Measurements from ENCODE around the gene TYK2.
A peak's percentile ranks its signal among the peaks of the same experiment; 100 is the strongest.

TYK2 gene

GRCh38 chr19:10317045-10317856 is 63.1 kb downstream of the TYK2 start:
- no peak for DNase-seq (ENCODE audit: low read depth)
- Histone ChIP-seq H3K9me3 (ENCODE audit: control insufficient read depth, low read length) (no peaks in the 10 kb centered on the region), H3K27me3 (replicated peaks; ENCODE audit: control insufficient read depth, insufficient read depth, low read length) (no peaks in the 10 kb centered on the region), H3K4me3 (ENCODE audit: low read length) (no peak overlapping the region), H3K4me1 (ENCODE audit: control insufficient read depth, insufficient read depth, low read length) (no peaks in the 10 kb centered on the region), H3K36me3 (ENCODE audit: control insufficient read depth, insufficient read depth, low read length, severe bottlenecking) (peaks cover 33% of the 10 kb centered on the region), H3K9ac (ENCODE audit: low read length) (no peak overlapping the region)

GRCh38 chr19:10316229-10317044 is 63.9 kb downstream of the TYK2 start:
- Histone ChIP-seq H3K36me3 (ENCODE audit: control insufficient read depth, insufficient read depth, low read length, severe bottlenecking) (peaks cover 25% of the 10 kb centered on the region), H3K4me3 (ENCODE audit: low read length) (peak overlapping the region; percentile 93), H3K4me1 (ENCODE audit: control insufficient read depth, insufficient read depth, low read length) (no peaks in the 10 kb centered on the region), H3K27me3 (replicated peaks; ENCODE audit: control insufficient read depth, insufficient read depth, low read length) (no peaks in the 10 kb centered on the region), H3K9me3 (ENCODE audit: control insufficient read depth, low read length) (no peaks in the 10 kb centered on the region), H3K9ac (ENCODE audit: low read length) (peak overlapping the region; percentile 88)
- DNase-seq (ENCODE audit: low read depth) = no peak

GRCh38 chr19:10315335-10316214 is 64.8 kb downstream of the TYK2 start, which contains the start of gene FDX2:
TSS of gene FDX2 (minus strand) at chr19:10316015. CDS start at chr19:10315996, 19 bp downstream.
- peak within 1 kb of the TSS; percentile 93 for H3K4me3 ChIP-seq (ENCODE audit: low read length)
- H3K27me3 ChIP-seq (replicated peaks; ENCODE audit: control insufficient read depth, insufficient read depth, low read length) = no peaks in the 10 kb centered on the region
- H3K9ac ChIP-seq (ENCODE audit: low read length) = peak within 1 kb of the TSS; percentile 88
- no peaks in the 10 kb centered on the region for H3K4me1 ChIP-seq (ENCODE audit: control insufficient read depth, insufficient read depth, low read length)
- H3K9me3 ChIP-seq (ENCODE audit: control insufficient read depth, low read length) = no peaks in the 10 kb centered on the region
- H3K36me3 ChIP-seq (ENCODE audit: control insufficient read depth, insufficient read depth, low read length, severe bottlenecking) = peaks cover 22% of the 10 kb centered on the region
- DNase-seq (ENCODE audit: low read depth) = peak; percentile 93

- DNase-seq (ENCODE audit: low read depth) = no peak
- Histone ChIP-seq H3K9ac (ENCODE audit: low read length) (no peak within 1 kb of the TSS), H3K4me1 (ENCODE audit: control insufficient read depth, insufficient read depth, low read length) (no peaks in the 10 kb centered on the region), H3K9me3 (ENCODE audit: control insufficient read depth, low read length) (no peaks in the 10 kb centered on the region), H3K27me3 (replicated peaks; ENCODE audit: control insufficient read depth, insufficient read depth, low read length) (no peaks in the 10 kb centered on the region), H3K4me3 (ENCODE audit: low read length) (no peak within 1 kb of the TSS), H3K36me3 (ENCODE audit: control insufficient read depth, insufficient read depth, low read length, severe bottlenecking) (peaks cover 5% of the 10 kb centered on the region)
These were observed 70.9 kb downstream of the TYK2 start, which contains the start of gene ZGLP1 for GRCh38 chr19:10309423-10309822. TSS of gene ZGLP1 (minus strand) at chr19:10309815.

- no peaks in the 10 kb centered on the region for H3K4me1 ChIP-seq (ENCODE audit: control insufficient read depth, insufficient read depth, low read length)
- H3K27me3 ChIP-seq (replicated peaks; ENCODE audit: control insufficient read depth, insufficient read depth, low read length) = peaks cover under 1% of the 10 kb centered on the region
- H3K9me3 ChIP-seq (ENCODE audit: control insufficient read depth, low read length) = no peaks in the 10 kb centered on the region
- no peak for DNase-seq (ENCODE audit: low read depth)
- peaks cover 5% of the 10 kb centered on the region for H3K36me3 ChIP-seq (ENCODE audit: control insufficient read depth, insufficient read depth, low read length, severe bottlenecking)
- no peak overlapping the region for H3K9ac ChIP-seq (ENCODE audit: low read length)
- no peak overlapping the region for H3K4me3 ChIP-seq (ENCODE audit: low read length)
These were observed 74.0 kb downstream of the TYK2 start for GRCh38 chr19:10306327-10306726.

- H3K36me3 ChIP-seq (ENCODE audit: control insufficient read depth, insufficient read depth, low read length, severe bottlenecking) = peaks cover 4% of the 10 kb centered on the region
- peak; percentile 47 for DNase-seq (ENCODE audit: low read depth)
- no peak overlapping the region for H3K4me3 ChIP-seq (ENCODE audit: low read length)
- no peak overlapping the region for H3K9ac ChIP-seq (ENCODE audit: low read length)
- no peaks in the 10 kb centered on the region for H3K9me3 ChIP-seq (ENCODE audit: control insufficient read depth, low read length)
- peaks cover 3% of the 10 kb centered on the region for H3K27me3 ChIP-seq (replicated peaks; ENCODE audit: control insufficient read depth, insufficient read depth, low read length)
- no peaks in the 10 kb centered on the region for H3K4me1 ChIP-seq (ENCODE audit: control insufficient read depth, insufficient read depth, low read length)
These were observed 75.1 kb downstream of the TYK2 start for GRCh38 chr19:10305139-10305806.
